GM12878 (cell line): ENCODE data around the gene SWT1. TPM values are rescaled to one million over a fixed set of nuclear protein-coding genes. Genes with fewer than 3 reads are reported as not detected.
A peak's percentile ranks its signal among the peaks of the same experiment; 100 is the strongest.

Experiments
- CBFB ChIP-seq: IDR thresholded peaks from 2 replicates; pipeline ENCODE4 v1.6.1; 2016; ENCODE audit warnings: antibody characterized with exemption, low read depth
- CHD2 ChIP-seq: IDR thresholded peaks from 2 replicates; pipeline ENCODE4 v1.6.1; 2011; ENCODE audit warnings: low read depth, low read length, improper control_type of control experiment, borderline replicate concordance
- CHD4 ChIP-seq: fragments of 200-600 bp; sonication (generic); IDR thresholded peaks from 2 replicates; pipeline ENCODE4 v1.6.1; 2016; ENCODE audit warnings: mild to moderate bottlenecking
- EP300 ChIP-seq, 2 experiments: fragments of 150-350 bp in 1 of 2; IDR thresholded peaks; 2 replicates each; pipeline ENCODE4 v1.6.1; 2011 to 2012; ENCODE audit warnings: low read depth in 2 of 2, low read length in 2 of 2, borderline replicate concordance in 1 of 2, improper control_type of control experiment in 1 of 2, inconsistent platforms in 1 of 2; ENCODE audit not compliant: control insufficient read depth in 1 of 2
- ETV6 ChIP-seq, 2 experiments: fragments of 450-650 bp in 1 of 2; IDR thresholded peaks in 1 of 2; conservative IDR thresholded peaks in 1 of 2; 2 replicates each; pipeline ENCODE4 v1.6.1; 2014; ENCODE audit warnings: antibody characterized with exemption in 1 of 2, borderline replicate concordance in 1 of 2, low read depth in 1 of 2, mild to moderate bottlenecking in 1 of 2, moderate library complexity in 1 of 2
- EZH2 ChIP-seq: IDR thresholded peaks from 2 replicates; pipeline ENCODE4 v1.6.1; 2012; ENCODE audit warnings: low read depth, mild to moderate bottlenecking, control low read depth, inconsistent platforms, low read length, borderline replicate concordance; ENCODE audit not compliant: control insufficient read depth
- GATAD2B ChIP-seq: fragments of 450-650 bp; conservative IDR thresholded peaks from 2 replicates; pipeline ENCODE4 v1.6.1; 2017; ENCODE audit warnings: low read depth, mild to moderate bottlenecking, moderate library complexity
- KAT2A ChIP-seq: conservative IDR thresholded peaks from 2 replicates; pipeline ENCODE4 v1.6.1; 2011; ENCODE audit warnings: low read depth, low read length; ENCODE audit not compliant: control insufficient read depth
- NR2F1 ChIP-seq: fragments of 450-650 bp; conservative IDR thresholded peaks from 2 replicates; pipeline ENCODE4 v1.6.1; 2017; ENCODE audit warnings: mild to moderate bottlenecking
- PAX5 ChIP-seq: IDR thresholded peaks from 2 replicates; pipeline ENCODE4 v1.6.1; 2011; ENCODE audit warnings: low read depth, low read length, borderline replicate concordance
- RAD21 ChIP-seq: IDR thresholded peaks from 2 replicates; pipeline ENCODE4 v1.6.1; 2011; ENCODE audit warnings: mild to moderate bottlenecking, low read depth, low read length, moderate library complexity; ENCODE audit not compliant: insufficient read depth
- RAD51 ChIP-seq: fragments of 450-650 bp; IDR thresholded peaks from 2 replicates; pipeline ENCODE4 v1.6.1; 2016; ENCODE audit warnings: moderate library complexity, mild to moderate bottlenecking, inconsistent platforms
- RELB ChIP-seq: fragments of 450-650 bp; IDR thresholded peaks from 2 replicates; pipeline ENCODE4 v1.6.1; 2017; ENCODE audit warnings: low read depth, mild to moderate bottlenecking, moderate library complexity
- RUNX3 ChIP-seq: IDR thresholded peaks from 2 replicates; pipeline ENCODE4 v1.6.1; 2012; ENCODE audit warnings: low read length, inconsistent platforms
- SP1 ChIP-seq: IDR thresholded peaks from one replicate; pipeline ENCODE4 v1.6.1; 2011; ENCODE audit warnings: low read depth, low read length
- WRNIP1 ChIP-seq: IDR thresholded peaks from 2 replicates; pipeline ENCODE4 v1.6.1; 2011; ENCODE audit warnings: low read depth, low read length, improper control_type of control experiment, borderline replicate concordance
- polyA plus RNA-seq, 11 experiments: library from polyadenylated mRNA; depleted of rRNA in 4 of 11; unstranded in 6 of 11; stranded (reverse) in 5 of 11; fragments of >200 nt; fragmentation: Nextera tagmentation in 4 of 11; fragmentation: Illumina TruSeq in 1 of 11; extraction: Ambion mirVana in 4 of 11; extraction: Trizol in 1 of 11; gene quantifications; 1 replicate in 1 of 11; 2 replicates in 10 of 11; pipeline versions ENCODE4 v1.2.1 to v1.2.3, GENCODE V29; 2011 to 2016; ENCODE audit warnings: inconsistent platforms in 2 of 11, missing spikeins in 2 of 11, low read depth in 1 of 11
- total RNA-seq, 4 experiments: library from RNA; depleted of rRNA in 3 of 4; stranded (reverse); fragments of >200 nt in 3 of 4; fragmentation: Illumina TruSeq in 1 of 4; extraction: Trizol in 1 of 4; gene quantifications; 2 replicates each; pipeline versions ENCODE4 v1.2.1 to v1.2.3, GENCODE V29; 2013 to 2021
- TF ChIP-seq, protein P1 (sequence below): fragments of 450-650 bp; IDR thresholded peaks from 2 replicates; pipeline ENCODE4 v1.6.1; 2017; ENCODE audit warnings: mild to moderate bottlenecking, moderate library complexity
- TF ChIP-seq, protein P2 (sequence below): fragments of 450-650 bp; IDR thresholded peaks from 2 replicates; pipeline ENCODE4 v1.6.1; 2017; ENCODE audit warnings: mild to moderate bottlenecking, low read depth, inconsistent platforms; ENCODE audit not compliant: poor library complexity, severe bottlenecking
- TF ChIP-seq, protein P3 (sequence below): IDR thresholded peaks from 2 replicates; pipeline ENCODE4 v1.6.1; 2012; ENCODE audit warnings: low read length, inconsistent platforms

Gene SWT1
- total and polyA plus RNA-seq, 10 of the 15 experiments (the other 5 are each of a cell fraction or from before 2014, with no cell fraction given): 1.0 to 4.2 (median 2.6) TPM

DNA sequence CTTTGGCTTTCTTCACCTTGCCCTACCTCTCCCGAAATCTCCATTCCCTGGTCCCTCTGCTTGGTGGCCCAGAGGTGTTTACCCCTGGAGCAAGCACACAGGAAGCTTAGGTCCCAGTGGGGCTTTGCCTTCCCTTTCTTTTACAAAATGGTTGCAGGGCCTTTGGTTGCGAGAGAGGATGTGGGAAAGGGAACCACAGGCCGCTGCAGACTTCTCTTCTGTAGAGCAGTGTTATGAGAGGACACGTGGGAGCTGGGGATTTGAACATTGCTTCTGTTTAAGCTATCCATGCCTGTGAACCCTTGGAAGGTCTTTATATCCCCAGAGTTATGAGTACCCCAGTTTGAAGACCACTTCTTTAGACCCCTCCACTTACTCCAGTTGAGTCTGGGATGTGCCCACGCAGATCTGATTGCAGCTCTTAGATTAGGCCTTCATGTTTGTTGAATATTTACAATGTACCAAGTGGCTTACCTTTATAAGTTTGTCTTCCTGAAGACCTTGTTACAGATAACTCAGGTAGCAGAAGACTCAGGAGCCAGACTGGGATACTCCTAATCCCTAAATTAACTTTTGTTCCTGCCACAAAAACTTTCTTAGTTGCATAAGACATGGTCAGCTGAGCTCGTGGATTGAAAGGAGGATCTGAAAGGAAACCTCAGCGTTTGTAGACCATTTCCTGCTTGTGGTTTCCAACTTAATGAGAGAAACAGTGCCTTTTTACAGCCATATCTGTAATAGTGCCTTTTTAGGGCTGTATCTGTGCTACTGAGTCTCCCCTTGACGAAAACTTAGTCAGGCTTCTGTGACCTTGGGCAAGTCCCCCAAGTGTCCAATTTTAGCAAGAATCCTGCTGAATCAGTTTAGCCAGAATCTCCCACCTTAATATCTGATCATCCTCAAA is 182.0 kb downstream of the SWT1 start (continued):
- TF ChIP-seq, protein P1, sequence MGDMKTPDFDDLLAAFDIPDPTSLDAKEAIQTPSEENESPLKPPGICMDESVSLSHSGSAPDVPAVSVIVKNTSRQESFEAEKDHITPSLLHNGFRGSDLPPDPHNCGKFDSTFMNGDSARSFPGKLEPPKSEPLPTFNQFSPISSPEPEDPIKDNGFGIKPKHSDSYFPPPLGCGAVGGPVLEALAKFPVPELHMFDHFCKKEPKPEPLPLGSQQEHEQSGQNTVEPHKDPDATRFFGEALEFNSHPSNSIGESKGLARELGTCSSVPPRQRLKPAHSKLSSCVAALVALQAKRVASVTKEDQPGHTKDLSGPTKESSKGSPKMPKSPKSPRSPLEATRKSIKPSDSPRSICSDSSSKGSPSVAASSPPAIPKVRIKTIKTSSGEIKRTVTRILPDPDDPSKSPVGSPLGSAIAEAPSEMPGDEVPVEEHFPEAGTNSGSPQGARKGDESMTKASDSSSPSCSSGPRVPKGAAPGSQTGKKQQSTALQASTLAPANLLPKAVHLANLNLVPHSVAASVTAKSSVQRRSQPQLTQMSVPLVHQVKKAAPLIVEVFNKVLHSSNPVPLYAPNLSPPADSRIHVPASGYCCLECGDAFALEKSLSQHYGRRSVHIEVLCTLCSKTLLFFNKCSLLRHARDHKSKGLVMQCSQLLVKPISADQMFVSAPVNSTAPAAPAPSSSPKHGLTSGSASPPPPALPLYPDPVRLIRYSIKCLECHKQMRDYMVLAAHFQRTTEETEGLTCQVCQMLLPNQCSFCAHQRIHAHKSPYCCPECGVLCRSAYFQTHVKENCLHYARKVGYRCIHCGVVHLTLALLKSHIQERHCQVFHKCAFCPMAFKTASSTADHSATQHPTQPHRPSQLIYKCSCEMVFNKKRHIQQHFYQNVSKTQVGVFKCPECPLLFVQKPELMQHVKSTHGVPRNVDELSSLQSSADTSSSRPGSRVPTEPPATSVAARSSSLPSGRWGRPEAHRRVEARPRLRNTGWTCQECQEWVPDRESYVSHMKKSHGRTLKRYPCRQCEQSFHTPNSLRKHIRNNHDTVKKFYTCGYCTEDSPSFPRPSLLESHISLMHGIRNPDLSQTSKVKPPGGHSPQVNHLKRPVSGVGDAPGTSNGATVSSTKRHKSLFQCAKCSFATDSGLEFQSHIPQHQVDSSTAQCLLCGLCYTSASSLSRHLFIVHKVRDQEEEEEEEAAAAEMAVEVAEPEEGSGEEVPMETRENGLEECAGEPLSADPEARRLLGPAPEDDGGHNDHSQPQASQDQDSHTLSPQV: no peak
- TF ChIP-seq, protein P2, sequence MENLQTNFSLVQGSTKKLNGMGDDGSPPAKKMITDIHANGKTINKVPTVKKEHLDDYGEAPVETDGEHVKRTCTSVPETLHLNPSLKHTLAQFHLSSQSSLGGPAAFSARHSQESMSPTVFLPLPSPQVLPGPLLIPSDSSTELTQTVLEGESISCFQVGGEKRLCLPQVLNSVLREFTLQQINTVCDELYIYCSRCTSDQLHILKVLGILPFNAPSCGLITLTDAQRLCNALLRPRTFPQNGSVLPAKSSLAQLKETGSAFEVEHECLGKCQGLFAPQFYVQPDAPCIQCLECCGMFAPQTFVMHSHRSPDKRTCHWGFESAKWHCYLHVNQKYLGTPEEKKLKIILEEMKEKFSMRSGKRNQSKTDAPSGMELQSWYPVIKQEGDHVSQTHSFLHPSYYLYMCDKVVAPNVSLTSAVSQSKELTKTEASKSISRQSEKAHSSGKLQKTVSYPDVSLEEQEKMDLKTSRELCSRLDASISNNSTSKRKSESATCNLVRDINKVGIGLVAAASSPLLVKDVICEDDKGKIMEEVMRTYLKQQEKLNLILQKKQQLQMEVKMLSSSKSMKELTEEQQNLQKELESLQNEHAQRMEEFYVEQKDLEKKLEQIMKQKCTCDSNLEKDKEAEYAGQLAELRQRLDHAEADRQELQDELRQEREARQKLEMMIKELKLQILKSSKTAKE: peak; percentile 78
- TF ChIP-seq, protein P3, sequence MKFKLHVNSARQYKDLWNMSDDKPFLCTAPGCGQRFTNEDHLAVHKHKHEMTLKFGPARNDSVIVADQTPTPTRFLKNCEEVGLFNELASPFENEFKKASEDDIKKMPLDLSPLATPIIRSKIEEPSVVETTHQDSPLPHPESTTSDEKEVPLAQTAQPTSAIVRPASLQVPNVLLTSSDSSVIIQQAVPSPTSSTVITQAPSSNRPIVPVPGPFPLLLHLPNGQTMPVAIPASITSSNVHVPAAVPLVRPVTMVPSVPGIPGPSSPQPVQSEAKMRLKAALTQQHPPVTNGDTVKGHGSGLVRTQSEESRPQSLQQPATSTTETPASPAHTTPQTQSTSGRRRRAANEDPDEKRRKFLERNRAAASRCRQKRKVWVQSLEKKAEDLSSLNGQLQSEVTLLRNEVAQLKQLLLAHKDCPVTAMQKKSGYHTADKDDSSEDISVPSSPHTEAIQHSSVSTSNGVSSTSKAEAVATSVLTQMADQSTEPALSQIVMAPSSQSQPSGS: peak; percentile 90
- TF ChIP-seq GATAD2B (peak; percentile 32), KAT2A (no peak), ETV6 (conservative IDR thresholded peaks at IDR 0.05 in 1 of 2, IDR thresholded peaks at IDR 0.05 in 1 of 2; ENCODE audit: borderline replicate concordance in 1 of 2, low read depth in 1 of 2) (peak in 1 of 2 experiments; percentile 90; a peak in 2 of 4 replicates), RUNX3 (peak; percentile 98), SP1 (peak; percentile 36), RAD21 (no peak), RAD51 (peak; percentile 68; the same call in 1 of the 2 replicates), WRNIP1 (0 out of 2 replicates have a peak, but pooled peaks have one; percentile 85), PAX5 (peak; percentile 94; the same call in 1 of the 2 replicates), CHD2 (peak; percentile 67; the same call in 1 of the 2 replicates), EZH2 (peak; percentile 78; the same call in 1 of the 2 replicates), CHD4 (no peak), EP300 (IDR thresholded peaks at IDR 0.05; ENCODE audit: borderline replicate concordance in 1 of 2, control insufficient read depth in 1 of 2, low read depth in 2 of 2, low read length in 2 of 2) (peak; percentile 93 to 97), CBFB (peak; percentile 83), RELB (peak; percentile 91), NR2F1 (peak; percentile 90)
